Kidney epithelial cell (primary cell): ENCODE measurements around the gene PEPD. TPM values are rescaled to one million over a fixed set of nuclear protein-coding genes. Genes with fewer than 3 reads are reported as not detected.

Experiments used
- DNase-seq: peaks from one replicate; pipeline ENCODE4 v3.0.0-alpha.2; 2010; ENCODE audit warnings: low read depth
- H3K27me3 ChIP-seq: 2 replicates; pipeline ENCODE4 v1.6.0; 2011; ENCODE audit warnings: low read length; ENCODE audit not compliant: control insufficient read depth, insufficient read depth
- H3K36me3 ChIP-seq: 2 replicates; pipeline ENCODE4 v1.5.1; 2011; ENCODE audit warnings: low read length; ENCODE audit not compliant: control insufficient read depth, insufficient read depth
- H3K4me3 ChIP-seq: 2 replicates; pipeline ENCODE4 v1.5.1; 2011; ENCODE audit warnings: low read depth, mild to moderate bottlenecking, control low read depth, low read length
- CTCF ChIP-seq: IDR thresholded peaks from 2 replicates; pipeline ENCODE4 v1.5.1; 2011; ENCODE audit warnings: mild to moderate bottlenecking, moderate library complexity, low read length, control low read depth, inconsistent platforms; ENCODE audit not compliant: insufficient read depth, poor library complexity, severe bottlenecking
- total RNA-seq: library from RNA; depleted of rRNA; stranded (reverse); fragments of >200 nt; gene quantifications from 2 replicates; pipeline ENCODE4 v1.2.3, GENCODE V29; 2015

PEPD gene
- total RNA-seq, 1 donor from 2014 or later, result 88.6 TPM

DNA sequence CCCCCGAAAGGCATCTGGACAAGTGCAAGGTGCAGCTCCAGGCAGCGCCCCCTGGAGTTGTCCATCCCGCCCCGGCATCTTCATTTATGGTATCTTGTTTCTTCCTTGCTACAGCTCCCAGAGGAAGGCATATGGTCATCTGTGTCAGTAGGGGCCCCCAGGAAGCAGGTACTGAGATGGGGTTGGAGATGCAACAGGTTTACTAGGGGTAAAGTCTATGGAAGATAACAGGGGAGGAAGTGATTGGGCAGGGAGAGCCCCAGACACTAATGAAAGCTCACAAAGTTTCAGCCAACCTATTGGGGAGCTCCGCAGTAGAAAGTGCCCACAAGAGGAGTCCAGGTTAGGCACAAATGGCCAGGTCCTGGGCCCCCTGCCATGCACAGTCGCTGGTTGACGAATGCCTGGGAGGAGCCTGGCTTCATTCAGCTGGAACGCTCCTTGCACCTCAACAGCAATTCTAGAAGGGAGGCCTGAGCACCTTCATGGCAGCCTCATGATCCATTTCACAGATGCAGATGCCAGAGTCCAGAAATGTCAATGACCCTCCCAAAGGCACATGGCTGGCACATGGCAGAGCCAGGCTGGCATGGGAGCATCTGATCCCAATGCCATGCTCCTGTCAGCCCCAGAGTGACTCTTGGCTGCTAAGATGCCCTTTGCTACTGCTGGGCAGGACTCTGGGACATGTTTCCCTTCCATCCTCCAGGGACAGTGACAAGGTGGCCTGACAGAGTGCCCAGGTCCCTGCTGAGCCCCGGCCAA is 23.8 kb upstream of the PEPD start:
- H3K36me3 ChIP-seq, result no peaks in the 10 kb centered on the region
- TF ChIP-seq CTCF, result no peak
- no peak for DNase-seq
- H3K27me3 ChIP-seq, result no peaks in the 10 kb centered on the region
- no peak overlapping the region for H3K4me3 ChIP-seq

- Histone ChIP-seq H3K36me3 (no peaks in the 10 kb centered on the region), H3K4me3 (no peak overlapping the region), H3K27me3 (no peaks in the 10 kb centered on the region)
- DNase-seq, result no peak
- TF ChIP-seq CTCF, result no peak
Measured at GRCh38 chr19:33535226-33535625, 13.6 kb upstream of the PEPD start.

DNA sequence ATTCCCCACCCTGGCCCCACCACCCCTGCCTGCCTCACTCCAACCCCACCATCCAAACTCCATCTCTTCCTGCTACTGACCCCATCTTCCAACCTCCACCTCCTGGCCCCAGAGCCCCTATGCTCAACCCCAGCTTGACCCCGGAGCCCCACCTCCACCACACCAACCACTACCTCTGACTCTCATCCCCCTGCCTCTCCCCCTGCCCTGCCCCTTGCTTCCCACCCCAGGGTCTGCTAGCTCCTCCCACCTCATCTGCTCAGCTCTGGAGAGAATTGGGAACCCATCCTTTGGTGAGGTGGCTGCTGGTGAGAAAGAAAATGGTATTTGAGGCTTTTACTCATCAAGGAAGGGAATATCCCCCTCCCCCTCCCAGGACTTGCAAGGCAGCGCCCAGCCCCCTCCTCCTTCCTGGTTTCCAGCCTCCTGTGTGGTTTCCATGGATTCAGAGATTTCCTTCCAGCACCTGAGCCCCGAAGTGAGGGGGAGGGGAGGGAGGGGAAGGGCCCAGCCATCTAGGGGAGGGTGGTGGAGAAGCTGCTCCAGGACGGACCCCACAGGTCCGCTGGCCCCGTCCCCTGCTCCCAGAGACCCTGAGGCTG is 11.4 kb upstream of the PEPD start:
- DNase-seq, result no peak
- no peaks in the 10 kb centered on the region for H3K36me3 ChIP-seq
- TF ChIP-seq CTCF, result no peak
- H3K4me3 ChIP-seq, result no peak overlapping the region
- H3K27me3 ChIP-seq, result peaks cover 4% of the 10 kb centered on the region

GRCh38 chr19:33530842-33531241 is 9.3 kb upstream of the PEPD start:
- no peaks in the 10 kb centered on the region for H3K36me3 ChIP-seq
- no peak overlapping the region for H3K4me3 ChIP-seq
- no peak for DNase-seq
- no peak for TF ChIP-seq CTCF
- H3K27me3 ChIP-seq, result peaks cover 4% of the 10 kb centered on the region

- Histone ChIP-seq H3K27me3 (peaks cover 4% of the 10 kb centered on the region), H3K36me3 (no peaks in the 10 kb centered on the region), H3K4me3 (no peak overlapping the region)
- DNase-seq, result no peak
- no peak for TF ChIP-seq CTCF
Measured at GRCh38 chr19:33530296-33530695, 8.7 kb upstream of the PEPD start.

- TF ChIP-seq CTCF, result no peak
Measured at GRCh38 chr19:33529094-33529676, 7.6 kb upstream of the PEPD start.

More at GRCh38 chr19:33529094-33529676, 7.6 kb upstream of the PEPD start:
- H3K27me3 ChIP-seq, result peaks cover 11% of the 10 kb centered on the region
- H3K4me3 ChIP-seq, result no peak overlapping the region
- no peak for DNase-seq
- no peaks in the 10 kb centered on the region for H3K36me3 ChIP-seq
